GM06990 (cell line): ENCODE data around the gene TPMT.

Experiments used
- DNase-seq: peaks from one replicate; pipeline ENCODE4 v3.0.0-alpha.2; 2011; ENCODE audit not compliant: insufficient read length; ENCODE audit errors: extremely low read depth
- H3K27me3 ChIP-seq: replicated peaks from 2 replicates; pipeline ENCODE4 v1.6.0; 2011; ENCODE audit warnings: low read length; ENCODE audit not compliant: control insufficient read depth, insufficient read depth
- H3K36me3 ChIP-seq: 2 replicates; pipeline ENCODE4 v1.5.1; 2011; ENCODE audit warnings: low read length; ENCODE audit not compliant: control insufficient read depth, insufficient read depth
- H3K4me3 ChIP-seq: replicated peaks from 2 replicates; pipeline ENCODE4 v1.5.1; 2011; ENCODE audit warnings: low read depth, mild to moderate bottlenecking, control low read depth, low read length
- CTCF ChIP-seq: IDR thresholded peaks from 2 replicates; pipeline ENCODE4 v1.5.1; 2011; ENCODE audit warnings: low read length, control low read depth, mild to moderate bottlenecking, inconsistent platforms; ENCODE audit not compliant: insufficient read depth, poor library complexity, severe bottlenecking

TPMT gene

GRCh38 chr6:18186540-18187250 is 31.8 kb upstream of the TPMT start:
- Histone ChIP-seq H3K27me3 (no peaks in the 10 kb centered on the region), H3K36me3 (0 out of 2 replicates have a peak, but pooled peaks cover 2% of the 10 kb centered on the region), H3K4me3 (no peak overlapping the region)
- no peak for DNase-seq
- TF ChIP-seq CTCF: no peak

- no peak for TF ChIP-seq CTCF
- Histone ChIP-seq H3K27me3 (no peaks in the 10 kb centered on the region), H3K4me3 (no peak overlapping the region), H3K36me3 (no peaks in the 10 kb centered on the region)
- DNase-seq: no peak
These were observed 31.2 kb upstream of the TPMT start for GRCh38 chr6:18186033-18186432.

- DNase-seq: no peak
- no peak overlapping the region for H3K4me3 ChIP-seq
- no peak for TF ChIP-seq CTCF
- no peaks in the 10 kb centered on the region for H3K36me3 ChIP-seq
- no peaks in the 10 kb centered on the region for H3K27me3 ChIP-seq
These were observed 30.7 kb upstream of the TPMT start for GRCh38 chr6:18185624-18186023.

GRCh38 chr6:18183766-18184165 is 28.9 kb upstream of the TPMT start:
- DNase-seq: no peak
- no peaks in the 10 kb centered on the region for H3K36me3 ChIP-seq
- no peak overlapping the region for H3K4me3 ChIP-seq
- TF ChIP-seq CTCF: no peak
- no peaks in the 10 kb centered on the region for H3K27me3 ChIP-seq

- no peak for TF ChIP-seq CTCF
- Histone ChIP-seq H3K4me3 (no peak overlapping the region), H3K27me3 (no peaks in the 10 kb centered on the region), H3K36me3 (no peaks in the 10 kb centered on the region)
- no peak for DNase-seq
These were observed 27.7 kb upstream of the TPMT start for GRCh38 chr6:18182568-18182967.
